ENCODE measurements around the gene COL6A6.

COL6A6 gene

GRCh38 chr3:130470126-130470525 is 46.9 kb upstream of the COL6A6 start:
- H3K4me2 ChIP-seq (ENCODE audit: low read length), result no peak overlapping the region
- no peaks in the 10 kb centered on the region for H3F3A ChIP-seq (ENCODE audit: insufficient read depth, low read length)
- H3K27ac ChIP-seq (ENCODE audit: low read depth, low read length, poor library complexity, severe bottlenecking), result no peak overlapping the region
- H3K79me2 ChIP-seq (ENCODE audit: insufficient read depth, low read length), result no peaks in the 10 kb centered on the region
- no peaks in the 10 kb centered on the region for H4K20me1 ChIP-seq (ENCODE audit: insufficient read depth, low read length)
- H3K4me1 ChIP-seq (ENCODE audit: insufficient read depth, low read length, severe bottlenecking), result no peaks in the 10 kb centered on the region
- H3K9me2 ChIP-seq (ENCODE audit: low read depth, low read length), result no peaks in the 10 kb centered on the region
- H3K9me3 ChIP-seq (ENCODE audit: low read length), result no peaks in the 10 kb centered on the region
- TF ChIP-seq EZH2 (IDR thresholded peaks at IDR 0.05; ENCODE audit: borderline replicate concordance, low read length), result no peak
- no peaks in the 10 kb centered on the region for H3K36me3 ChIP-seq (ENCODE audit: insufficient read depth, low read length)
- H3K9ac ChIP-seq (ENCODE audit: low read length), result no peak overlapping the region
- no peaks in the 10 kb centered on the region for H3K27me3 ChIP-seq (ENCODE audit: insufficient read depth, low read length)
- no peak overlapping the region for H2AFZ ChIP-seq (ENCODE audit: low read length)
- H3K4me3 ChIP-seq (ENCODE audit: low read depth, low read length, poor library complexity, severe bottlenecking), result no peak overlapping the region

- Histone ChIP-seq H3K9ac (ENCODE audit: low read length) (no peak overlapping the region), H3K27me3 (ENCODE audit: insufficient read depth, low read length) (no peaks in the 10 kb centered on the region), H3K9me3 (ENCODE audit: low read length) (no peaks in the 10 kb centered on the region), H3K4me2 (ENCODE audit: low read length) (no peak overlapping the region), H3K36me3 (ENCODE audit: insufficient read depth, low read length) (no peaks in the 10 kb centered on the region), H3K4me1 (ENCODE audit: insufficient read depth, low read length, severe bottlenecking) (no peaks in the 10 kb centered on the region), H3F3A (ENCODE audit: insufficient read depth, low read length) (no peaks in the 10 kb centered on the region), H3K9me2 (ENCODE audit: low read depth, low read length) (no peaks in the 10 kb centered on the region), H2AFZ (ENCODE audit: low read length) (no peak overlapping the region), H3K27ac (ENCODE audit: low read depth, low read length, poor library complexity, severe bottlenecking) (no peak overlapping the region), H3K4me3 (ENCODE audit: low read depth, low read length, poor library complexity, severe bottlenecking) (no peak overlapping the region), H4K20me1 (ENCODE audit: insufficient read depth, low read length) (no peaks in the 10 kb centered on the region), H3K79me2 (ENCODE audit: insufficient read depth, low read length) (no peaks in the 10 kb centered on the region)
- TF ChIP-seq EZH2 (IDR thresholded peaks at IDR 0.05; ENCODE audit: borderline replicate concordance, low read length) (no peak), CTCF (IDR thresholded peaks at IDR 0.05; ENCODE audit: low read length) (no peak)
These were observed 43.6 kb upstream of the COL6A6 start for GRCh38 chr3:130473416-130473815.

- Histone ChIP-seq H3K4me3 (ENCODE audit: low read depth, low read length, poor library complexity, severe bottlenecking) (no peak overlapping the region), H3K9ac (ENCODE audit: low read length) (no peak overlapping the region), H3K27me3 (ENCODE audit: insufficient read depth, low read length) (no peaks in the 10 kb centered on the region), H2AFZ (ENCODE audit: low read length) (no peak overlapping the region), H3K36me3 (ENCODE audit: insufficient read depth, low read length) (no peaks in the 10 kb centered on the region), H3K4me2 (ENCODE audit: low read length) (no peak overlapping the region), H3K9me3 (ENCODE audit: low read length) (no peaks in the 10 kb centered on the region), H3K27ac (ENCODE audit: low read depth, low read length, poor library complexity, severe bottlenecking) (no peak overlapping the region), H3K9me2 (ENCODE audit: low read depth, low read length) (no peaks in the 10 kb centered on the region), H3F3A (ENCODE audit: insufficient read depth, low read length) (no peaks in the 10 kb centered on the region), H4K20me1 (ENCODE audit: insufficient read depth, low read length) (no peaks in the 10 kb centered on the region), H3K79me2 (ENCODE audit: insufficient read depth, low read length) (no peaks in the 10 kb centered on the region), H3K4me1 (ENCODE audit: insufficient read depth, low read length, severe bottlenecking) (no peaks in the 10 kb centered on the region)
- TF ChIP-seq CTCF (IDR thresholded peaks at IDR 0.05; ENCODE audit: low read length) (peak; percentile 17; the same call in 1 of the 2 replicates), EZH2 (IDR thresholded peaks at IDR 0.05; ENCODE audit: borderline replicate concordance, low read length) (no peak)
These were observed 36.2 kb upstream of the COL6A6 start for GRCh38 chr3:130480736-130481135.

- H3K79me2 ChIP-seq (ENCODE audit: insufficient read depth, low read length), result no peaks in the 10 kb centered on the region
- H4K20me1 ChIP-seq (ENCODE audit: insufficient read depth, low read length), result no peaks in the 10 kb centered on the region
- H3K4me3 ChIP-seq (ENCODE audit: low read depth, low read length, poor library complexity, severe bottlenecking), result no peak overlapping the region
- no peak overlapping the region for H2AFZ ChIP-seq (ENCODE audit: low read length)
- no peak overlapping the region for H3K4me2 ChIP-seq (ENCODE audit: low read length)
- H3K36me3 ChIP-seq (ENCODE audit: insufficient read depth, low read length), result no peaks in the 10 kb centered on the region
- no peak overlapping the region for H3K27ac ChIP-seq (ENCODE audit: low read depth, low read length, poor library complexity, severe bottlenecking)
- no peaks in the 10 kb centered on the region for H3K9me2 ChIP-seq (ENCODE audit: low read depth, low read length)
- no peaks in the 10 kb centered on the region for H3F3A ChIP-seq (ENCODE audit: insufficient read depth, low read length)
- H3K4me1 ChIP-seq (ENCODE audit: insufficient read depth, low read length, severe bottlenecking), result no peaks in the 10 kb centered on the region
- H3K9ac ChIP-seq (ENCODE audit: low read length), result no peak overlapping the region
- TF ChIP-seq EZH2 (IDR thresholded peaks at IDR 0.05; ENCODE audit: borderline replicate concordance, low read length), result no peak
- TF ChIP-seq CTCF (IDR thresholded peaks at IDR 0.05; ENCODE audit: low read length), result no peak
- no peaks in the 10 kb centered on the region for H3K27me3 ChIP-seq (ENCODE audit: insufficient read depth, low read length)
- H3K9me3 ChIP-seq (ENCODE audit: low read length), result no peaks in the 10 kb centered on the region
These were observed 28.7 kb upstream of the COL6A6 start for GRCh38 chr3:130488288-130488687.
